Breast epithelium (tissue), 3 donors: ENCODE results near the gene FCN3.

ENCODE experiments used
- CTCF ChIP-seq, 3 donors: fragments of 450-650 bp; IDR thresholded peaks; one replicate each; pipeline ENCODE4 v1.5.1; 2016 to 2017; ENCODE audit warnings: antibody characterized with exemption in 3 of 3, mild to moderate bottlenecking in 3 of 3, moderate library complexity in 3 of 3
- POLR2A ChIP-seq: fragments of 450-650 bp; IDR thresholded peaks from one replicate; pipeline ENCODE4 v1.6.1; 2016; ENCODE audit warnings: antibody characterized with exemption, mild to moderate bottlenecking, moderate library complexity
- POLR2AphosphoS5 ChIP-seq, 3 donors: sonication (generic); formaldehyde crosslinking; IDR thresholded peaks; one replicate each; pipeline ENCODE4 v1.6.1; 2017; ENCODE audit warnings: antibody characterized with exemption in 3 of 3

- TF ChIP-seq CTCF (IDR thresholded peaks at IDR 0.05) (no peak), POLR2AphosphoS5 (IDR thresholded peaks at IDR 0.05) (no peak), POLR2A (no peak)
These were observed 29.4 kb downstream of the FCN3 start for GRCh38 chr1:27345272-27345671.
